Measurements from ENCODE around the gene MBTD1. TPM values are rescaled to one million over a fixed set of nuclear protein-coding genes. Genes with fewer than 3 reads are reported as not detected.
A peak's percentile ranks its signal among the peaks of the same experiment; 100 is the strongest.
"Not testable (repeated sequence)": the region's sequence is repeated elsewhere in the genome, so short reads cannot be mapped to it uniquely, and the experiment has no call there.

The MBTD1 gene
- total RNA-seq, 2 donors from 2014 or later: 10.4 to 14.6 TPM

DNA sequence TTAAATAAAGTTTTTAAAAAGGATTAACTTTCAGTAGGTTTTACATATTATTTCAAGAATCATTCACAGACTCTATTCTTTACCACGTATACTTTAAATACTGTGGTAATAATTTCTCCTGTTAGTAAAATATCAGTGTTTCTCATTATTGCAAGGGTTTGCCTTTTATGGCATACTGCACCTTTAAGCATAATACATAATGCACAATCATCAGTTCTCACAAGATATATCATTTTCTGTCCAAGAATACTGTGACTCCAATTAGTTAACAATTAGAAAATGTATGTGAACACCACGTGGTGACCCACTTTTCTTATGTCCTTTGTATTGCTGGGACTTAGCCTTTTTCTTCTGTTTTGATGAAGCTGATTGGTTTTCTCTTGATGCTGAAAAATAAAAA lies 68.0 kb downstream of the MBTD1 start:
- ATAC-seq (no peak), DNase-seq (ENCODE audit: low spot score) (no peak)
- Mint-ChIP-seq H3K27me3 (no peaks in the 10 kb centered on the region), H3K36me3 (peaks cover 12% of the 10 kb centered on the region), H3K4me1 (ENCODE audit: low read depth in 2 of 2) (no peaks in the 10 kb centered on the region), H3K4me3 (no peak overlapping the region), H3K9me3 (no peaks in the 10 kb centered on the region), H3K27ac (no peak overlapping the region)

DNA sequence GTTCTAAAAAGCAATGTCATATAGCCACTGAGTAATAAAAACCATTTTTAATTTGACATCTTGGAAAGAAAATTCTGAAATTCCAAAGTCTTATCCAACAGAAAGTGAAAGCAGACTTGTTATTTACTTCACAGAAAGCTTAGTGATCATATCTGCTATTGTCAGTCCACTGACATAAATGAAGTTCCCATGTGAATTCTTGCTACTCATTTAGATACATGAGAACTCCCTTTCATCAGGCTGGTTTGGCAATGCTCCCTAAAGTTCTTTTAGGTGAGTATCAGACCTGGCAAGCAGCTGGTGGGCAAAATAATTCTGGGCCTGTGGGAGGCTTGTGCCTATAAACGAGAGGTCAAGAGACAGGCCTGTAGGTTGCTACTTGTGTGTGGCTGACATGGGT lies 70.2 kb downstream of the MBTD1 start:
- Mint-ChIP-seq H3K4me1 (ENCODE audit: low read depth in 2 of 2) (no peaks in the 10 kb centered on the region), H3K36me3 (peaks cover 12% of the 10 kb centered on the region), H3K27ac (no peak overlapping the region), H3K4me3 (no peak overlapping the region), H3K27me3 (no peaks in the 10 kb centered on the region), H3K9me3 (no peaks in the 10 kb centered on the region)
- no peak for ATAC-seq
- no peak for DNase-seq (ENCODE audit: low spot score)

DNA sequence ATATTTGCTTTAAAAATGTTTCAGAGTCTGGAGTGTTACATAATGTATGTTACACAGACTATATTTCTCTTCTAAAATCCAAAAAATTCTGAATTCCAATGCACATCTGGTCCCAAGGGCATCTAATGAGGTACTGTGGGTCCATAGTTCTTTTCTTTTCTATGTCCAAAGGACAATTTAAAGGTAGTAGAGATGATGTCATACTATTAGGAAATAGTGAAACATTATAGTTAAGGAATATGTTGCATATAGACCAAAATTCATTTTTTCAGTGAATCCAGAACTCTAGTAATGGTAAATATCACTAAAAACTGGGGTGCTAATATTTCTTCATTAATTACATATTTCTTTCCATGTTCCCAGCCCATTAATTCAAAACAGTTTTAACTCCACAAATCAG lies 70.7 kb downstream of the MBTD1 start:
- no peak for DNase-seq (ENCODE audit: low spot score)
- Mint-ChIP-seq H3K27me3 (no peaks in the 10 kb centered on the region), H3K36me3 (peaks cover 12% of the 10 kb centered on the region), H3K4me3 (no peak overlapping the region), H3K4me1 (ENCODE audit: low read depth in 2 of 2) (peaks cover 0 to 3% of the 10 kb centered on the region in 2 donors), H3K9me3 (no peaks in the 10 kb centered on the region), H3K27ac (no peak overlapping the region)
- no peak for ATAC-seq

DNA sequence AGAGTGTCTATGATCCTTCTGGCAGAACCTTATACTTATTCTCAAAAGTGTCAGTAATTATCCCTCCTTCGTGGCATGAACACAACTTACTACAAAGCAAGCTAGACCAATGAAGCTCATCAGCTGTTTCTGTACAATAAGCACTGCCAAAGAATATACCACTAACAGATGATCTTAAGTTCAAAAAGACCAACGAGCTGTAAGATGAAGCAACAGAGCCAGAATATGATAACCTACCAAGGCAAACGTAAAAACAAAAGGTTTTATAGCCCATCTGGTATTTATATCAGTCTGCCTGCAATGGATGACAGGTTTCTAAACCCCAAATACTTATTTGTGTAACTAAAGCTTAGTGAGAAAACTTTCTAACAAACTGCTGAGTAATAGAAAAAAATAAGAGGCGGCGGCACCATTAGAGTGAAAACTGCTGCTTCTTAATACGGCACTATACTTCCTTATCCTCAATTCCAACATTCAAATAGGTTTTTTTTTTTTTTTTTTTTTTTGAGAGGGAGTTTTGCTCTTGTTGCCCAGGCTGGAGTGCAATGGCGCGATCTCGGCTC lies 71.5 kb downstream of the MBTD1 start:
- Mint-ChIP-seq H3K4me3 (no peak overlapping the region), H3K36me3 (peaks cover 12% of the 10 kb centered on the region), H3K27ac (no peak overlapping the region), H3K9me3 (no peaks in the 10 kb centered on the region), H3K4me1 (ENCODE audit: low read depth in 2 of 2) (peaks cover 0 to 3% of the 10 kb centered on the region in 2 donors), H3K27me3 (no peaks in the 10 kb centered on the region)
- ATAC-seq (no peak), DNase-seq (ENCODE audit: low spot score) (no peak)

GRCh38 chr17:51185763-51186332 lies 74.0 kb downstream of the MBTD1 start:
- no peak for ATAC-seq
- no peak overlapping the region for H3K27ac Mint-ChIP-seq

DNA sequence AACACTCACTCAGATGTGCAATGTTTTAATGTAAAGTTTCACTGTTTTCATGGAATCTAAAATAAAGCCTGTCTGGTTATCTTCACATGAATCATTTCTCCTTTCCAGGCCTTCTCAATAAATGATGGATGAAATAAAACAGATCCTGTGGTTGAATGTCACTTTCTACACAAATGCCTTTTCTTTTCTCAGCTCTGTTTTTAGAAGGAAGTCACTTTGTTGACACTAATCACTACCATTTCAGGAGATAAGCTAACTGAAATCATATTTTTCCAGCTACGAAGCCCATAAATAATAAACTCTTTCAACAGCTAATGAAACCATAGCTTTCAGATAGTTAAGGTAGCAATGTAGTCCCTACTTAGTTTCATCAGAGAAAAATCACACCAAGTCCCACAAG lies 75.7 kb downstream of the MBTD1 start:
- H3K9me3 Mint-ChIP-seq: no peaks in the 10 kb centered on the region
- ATAC-seq: no peak
- no peak overlapping the region for H3K4me3 Mint-ChIP-seq
- H3K27ac Mint-ChIP-seq: no peak overlapping the region
- H3K27me3 Mint-ChIP-seq: no peaks in the 10 kb centered on the region
- H3K36me3 Mint-ChIP-seq: no peaks in the 10 kb centered on the region
- peaks cover 0 to 3% of the 10 kb centered on the region in 2 donors for H3K4me1 Mint-ChIP-seq (ENCODE audit: low read depth in 2 of 2)
- no peak for DNase-seq (ENCODE audit: low spot score)

More at GRCh38 chr17:51185763-51186332, 74.0 kb downstream of the MBTD1 start:
- no peaks in the 10 kb centered on the region for H3K27me3 Mint-ChIP-seq
- H3K36me3 Mint-ChIP-seq: no peaks in the 10 kb centered on the region
- H3K4me3 Mint-ChIP-seq: no peak overlapping the region
- H3K4me1 Mint-ChIP-seq (ENCODE audit: low read depth in 2 of 2): peaks cover 0 to 3% of the 10 kb centered on the region in 2 donors
- H3K9me3 Mint-ChIP-seq: no peaks in the 10 kb centered on the region
- no peak for DNase-seq (ENCODE audit: low spot score)

DNA sequence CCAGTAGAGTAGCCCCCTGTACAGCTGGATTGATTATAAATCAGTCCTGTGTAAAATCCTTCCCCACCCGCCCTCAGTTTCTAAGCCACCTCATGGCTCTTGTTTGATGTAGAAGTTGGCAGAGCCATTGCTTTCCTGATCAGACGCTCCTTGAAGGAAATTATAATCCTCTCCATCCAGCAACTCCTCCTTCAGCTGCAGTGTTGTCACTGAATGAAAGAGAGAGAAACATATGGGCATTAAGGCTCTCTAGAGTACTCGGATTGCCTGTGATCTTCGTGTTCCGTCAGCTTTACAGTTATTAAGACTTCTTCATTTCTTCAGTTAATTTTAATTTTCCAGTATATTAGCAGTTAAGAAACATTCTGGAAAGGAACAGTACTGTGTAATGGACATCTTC lies 79.4 kb downstream of the MBTD1 start:
- Mint-ChIP-seq H3K9me3 (no peaks in the 10 kb centered on the region), H3K27ac (no peak overlapping the region), H3K27me3 (no peaks in the 10 kb centered on the region), H3K4me1 (ENCODE audit: low read depth in 2 of 2) (peaks cover 0 to 3% of the 10 kb centered on the region in 2 donors), H3K36me3 (no peaks in the 10 kb centered on the region), H3K4me3 (no peak overlapping the region)
- DNase-seq (ENCODE audit: low spot score) (no peak), ATAC-seq (no peak)

DNA sequence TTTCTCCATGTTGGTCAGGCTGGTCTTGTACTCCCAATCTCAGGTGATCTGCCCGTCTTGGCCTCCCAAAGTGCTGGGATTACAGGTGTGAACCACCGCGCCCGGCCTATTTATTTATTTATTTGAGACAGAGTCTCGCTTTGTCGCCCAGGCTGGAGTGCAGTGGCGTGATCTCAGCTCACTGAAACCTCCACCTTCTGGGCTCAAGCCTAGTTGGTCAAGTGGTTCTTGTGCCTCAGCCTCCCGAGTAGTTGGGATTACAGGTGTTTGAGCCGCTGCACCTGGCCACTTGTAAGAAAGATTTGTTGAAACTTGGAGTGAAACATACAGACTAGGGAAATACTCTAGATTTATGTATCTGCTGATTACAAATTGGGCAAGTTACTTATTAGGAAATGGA lies 87.8 kb downstream of the MBTD1 start:
- not testable (repeated sequence) for DNase-seq (ENCODE audit: low spot score); ATAC-seq; H3K27ac Mint-ChIP-seq; H3K9me3 Mint-ChIP-seq; H3K4me3 Mint-ChIP-seq; H3K27me3 Mint-ChIP-seq
- peaks cover 9 to 16% of the 10 kb centered on the region in 2 donors for H3K4me1 Mint-ChIP-seq (ENCODE audit: low read depth in 2 of 2)
- peaks cover 18% of the 10 kb centered on the region for H3K36me3 Mint-ChIP-seq

GRCh38 chr17:51170736-51171135 lies 89.1 kb downstream of the MBTD1 start:
- H3K36me3 Mint-ChIP-seq: peaks cover 18% of the 10 kb centered on the region
- H3K27me3 Mint-ChIP-seq: no peaks in the 10 kb centered on the region
- no peak overlapping the region for H3K27ac Mint-ChIP-seq
- DNase-seq (ENCODE audit: low spot score): no peak
- peaks cover 13 to 21% of the 10 kb centered on the region in 2 donors for H3K4me1 Mint-ChIP-seq (ENCODE audit: low read depth in 2 of 2)
- H3K4me3 Mint-ChIP-seq: no peak overlapping the region
- H3K9me3 Mint-ChIP-seq: no peaks in the 10 kb centered on the region
- ATAC-seq: no peak

DNA sequence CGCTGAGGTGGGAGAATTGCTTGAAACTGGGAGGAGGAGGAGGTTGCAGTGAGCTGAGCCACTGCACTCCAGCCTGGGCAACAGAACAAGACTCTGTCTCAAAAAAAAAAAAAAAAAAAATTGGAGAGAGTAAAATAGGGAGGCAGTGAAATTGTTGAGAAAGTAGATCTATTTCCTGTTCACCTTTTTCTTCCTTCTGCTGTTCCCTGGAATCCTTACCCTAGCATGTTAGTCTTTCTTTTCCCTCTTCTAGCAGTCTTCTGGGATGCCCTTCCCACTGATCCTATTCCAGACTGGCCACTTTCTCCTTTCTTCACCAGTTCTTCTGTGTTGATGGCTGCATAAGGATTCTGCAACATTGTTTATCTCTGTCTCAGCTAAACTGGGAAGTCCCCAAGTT lies 90.5 kb downstream of the MBTD1 start:
- DNase-seq (ENCODE audit: low spot score) (no peak), ATAC-seq (no peak)
- peaks cover 18 to 30% of the 10 kb centered on the region in 2 donors for H3K4me1 Mint-ChIP-seq (ENCODE audit: low read depth in 2 of 2)
- H3K27ac Mint-ChIP-seq: no peak overlapping the region
- no peaks in the 10 kb centered on the region for H3K9me3 Mint-ChIP-seq
- H3K4me3 Mint-ChIP-seq: peak overlapping the region; percentile 55
- H3K36me3 Mint-ChIP-seq: peaks cover 18% of the 10 kb centered on the region
- no peaks in the 10 kb centered on the region for H3K27me3 Mint-ChIP-seq

DNA sequence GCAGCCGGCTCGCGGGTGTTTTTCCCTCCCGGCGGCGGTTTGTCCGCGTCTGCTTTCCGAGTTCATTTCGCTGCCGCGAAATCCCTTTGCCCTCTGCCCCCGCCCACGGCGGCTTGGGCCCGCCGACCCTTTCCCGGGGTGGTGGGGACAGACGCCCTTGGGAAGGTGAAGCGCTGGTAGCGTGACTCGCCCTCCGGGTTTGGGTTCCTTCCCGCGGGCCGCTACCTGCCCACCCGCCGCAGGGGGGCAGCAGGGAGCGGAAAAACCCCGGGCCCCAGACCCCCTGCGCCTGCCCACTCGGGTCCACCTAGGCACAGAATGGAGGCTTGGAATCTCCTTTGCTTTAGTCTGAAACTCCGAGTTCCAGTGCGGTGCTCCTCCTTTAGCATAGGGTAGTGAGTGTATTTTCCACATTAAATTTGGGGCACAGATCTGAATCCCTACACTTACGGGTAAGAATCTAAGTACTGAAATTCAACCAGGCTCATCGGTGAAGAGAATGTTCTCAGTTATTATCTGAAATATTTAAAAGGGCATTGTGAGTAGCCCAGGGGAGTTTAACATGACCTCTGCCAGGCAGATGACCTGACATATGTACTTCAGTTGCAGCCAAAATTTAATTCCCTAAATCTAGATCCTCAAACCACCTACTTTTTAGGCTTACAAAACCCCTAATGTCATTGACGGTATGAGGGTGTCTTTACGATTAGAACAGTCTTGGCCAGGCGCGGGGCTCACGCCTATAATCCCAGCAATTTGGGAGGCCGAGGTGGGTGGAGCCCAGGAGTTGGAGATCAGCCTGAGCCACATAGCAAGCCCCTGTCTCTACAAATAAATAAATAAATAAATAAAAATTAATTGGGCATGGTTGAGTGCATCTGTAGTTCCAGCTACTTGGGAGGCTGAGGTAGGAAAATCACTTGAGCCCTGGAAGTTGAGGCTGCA lies 92.6 kb downstream of the MBTD1 start:
- Mint-ChIP-seq H3K36me3 (peaks cover 18% of the 10 kb centered on the region), H3K4me1 (ENCODE audit: low read depth in 2 of 2) (peaks cover 18 to 30% of the 10 kb centered on the region in 2 donors)

GRCh38 chr17:51166198-51166986 lies 93.5 kb downstream of the MBTD1 start, which contains the start of gene NME2:
TSS of gene NME2 (plus strand) at chr17:51166411. CDS start at chr17:51166831, 420 bp downstream.
- peak within 1 kb of the TSS; percentile 93 to 94 for H3K27ac Mint-ChIP-seq
- H3K9me3 Mint-ChIP-seq: no peaks in the 10 kb centered on the region
- peaks cover 18 to 30% of the 10 kb centered on the region in 2 donors for H3K4me1 Mint-ChIP-seq (ENCODE audit: low read depth in 2 of 2)
- H3K27me3 Mint-ChIP-seq: no peaks in the 10 kb centered on the region
- ATAC-seq: peak; percentile 94 to 96
- H3K36me3 Mint-ChIP-seq: peaks cover 27% of the 10 kb centered on the region
- peak within 1 kb of the TSS; percentile 99 for H3K4me3 Mint-ChIP-seq
- peak; percentile 89 for DNase-seq (ENCODE audit: low spot score)

More for the DNA sequence above, 92.6 kb downstream of the MBTD1 start:
- DNase-seq (ENCODE audit: low spot score) (peak; percentile 69), ATAC-seq (peak; percentile 59 to 63)
- no peaks in the 10 kb centered on the region for H3K27me3 Mint-ChIP-seq
- H3K27ac Mint-ChIP-seq: peak overlapping the region; percentile 68 to 78
- H3K9me3 Mint-ChIP-seq: no peaks in the 10 kb centered on the region
- H3K4me3 Mint-ChIP-seq: peak overlapping the region; percentile 99

DNA sequence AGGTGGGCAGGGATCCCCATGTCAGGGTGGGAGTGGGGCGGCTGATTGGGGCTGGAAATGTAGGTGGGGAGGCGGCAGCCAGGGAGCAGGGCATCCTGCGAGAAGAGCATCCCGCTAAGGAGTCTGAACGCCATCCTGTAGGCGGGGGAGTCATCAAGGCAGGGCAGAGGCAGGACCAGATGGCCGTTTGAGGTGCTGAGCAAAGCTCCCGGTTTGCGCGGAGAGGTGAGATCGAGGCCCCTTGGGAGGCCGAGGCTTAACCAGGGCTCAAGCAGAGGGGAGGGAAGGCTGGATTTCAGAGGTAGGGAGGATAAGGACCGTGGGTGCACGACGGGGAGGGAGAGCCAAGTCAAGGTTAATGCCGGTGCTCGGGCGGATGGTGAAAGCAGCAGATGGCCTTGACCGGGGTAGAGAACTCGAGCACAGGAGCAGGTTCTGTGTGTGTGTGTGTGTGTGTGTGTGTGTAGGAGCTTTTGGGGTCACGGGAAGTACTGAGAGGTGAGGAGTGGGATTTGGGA lies 94.1 kb downstream of the MBTD1 start:
- Mint-ChIP-seq H3K4me1 (ENCODE audit: low read depth in 2 of 2) (peaks cover 18 to 30% of the 10 kb centered on the region in 2 donors), H3K4me3 (peak overlapping the region; percentile 99), H3K36me3 (peaks cover 26% of the 10 kb centered on the region), H3K27ac (peak overlapping the region; percentile 93 to 94), H3K9me3 (no peaks in the 10 kb centered on the region), H3K27me3 (no peaks in the 10 kb centered on the region)
- DNase-seq (ENCODE audit: low spot score) (no peak), ATAC-seq (peak in 1 of 2 donors; percentile 34)

Data from natural killer cell treated with Interleukin-12 subunit alpha and Interleukin-12 subunit beta and Interleukin-15 and Interleukin-18, amount 100 ng/mL, for 72 hours (primary cell).